HEK293T (cell line): ENCODE measurements around the gene PPIL6.

Experiments
- CTCF ChIA-PET: fragments of 350-600 bp; formaldehyde crosslinking; extraction: SDS; loops from one replicate; lab custom pipeline; 2021; ENCODE audit warnings: antibody characterized with exemption, inconsistent platforms; lab: Yijun Ruan, JAX
- POLR2A ChIA-PET: fragments of 350-600 bp; formaldehyde crosslinking; extraction: SDS; loops from one replicate; lab custom pipeline; 2020; ENCODE audit warnings: antibody characterized with exemption, inconsistent platforms; lab: Yijun Ruan, JAX
- DNase-seq: peaks from one replicate; pipeline ENCODE4 v3.0.0; 2012; ENCODE audit warnings: mixed read lengths; ENCODE audit errors: extremely low spot score
- ARNT ChIP-seq: fragments of 450-650 bp; IDR thresholded peaks from 2 replicates; pipeline ENCODE4 v1.6.1; 2017; ENCODE audit warnings: mild to moderate bottlenecking
- BHLHE40 ChIP-seq: fragments of 450-650 bp; IDR thresholded peaks from 2 replicates; pipeline ENCODE4 v1.6.1; 2016; ENCODE audit warnings: mild to moderate bottlenecking, moderate library complexity, borderline replicate concordance
- CTBP1 ChIP-seq: fragments of 450-650 bp; IDR thresholded peaks from 2 replicates; pipeline ENCODE4 v1.6.1; 2016; ENCODE audit warnings: borderline replicate concordance
- ELF4 ChIP-seq: fragments of 450-650 bp; IDR thresholded peaks from 2 replicates; pipeline ENCODE4 v1.6.1; 2017; ENCODE audit warnings: antibody characterized with exemption
- FOXA1 ChIP-seq: fragments of 450-650 bp; IDR thresholded peaks from 2 replicates; pipeline ENCODE4 v1.6.1; 2016; ENCODE audit warnings: mild to moderate bottlenecking
- FOXK2 ChIP-seq: fragments of 450-650 bp; IDR thresholded peaks from 2 replicates; pipeline ENCODE4 v1.6.1; 2016; ENCODE audit warnings: mild to moderate bottlenecking
- FOXM1 ChIP-seq: fragments of 450-650 bp; IDR thresholded peaks from 2 replicates; pipeline ENCODE4 v1.6.1; 2017; ENCODE audit warnings: mild to moderate bottlenecking, borderline replicate concordance
- HDGF ChIP-seq: fragments of 450-650 bp; IDR thresholded peaks from 2 replicates; pipeline ENCODE4 v1.6.1; 2017; ENCODE audit warnings: antibody characterized with exemption, borderline replicate concordance
- L3MBTL2 ChIP-seq: fragments of 450-650 bp; conservative IDR thresholded peaks from 2 replicates; pipeline ENCODE4 v1.6.1; 2016; ENCODE audit warnings: mild to moderate bottlenecking
- LEF1 ChIP-seq: fragments of 450-650 bp; IDR thresholded peaks from 2 replicates; pipeline ENCODE4 v1.6.1; 2017; ENCODE audit warnings: mild to moderate bottlenecking, borderline replicate concordance
- NFRKB ChIP-seq: fragments of 450-650 bp; IDR thresholded peaks from 2 replicates; pipeline ENCODE4 v1.6.1; 2016; ENCODE audit warnings: mild to moderate bottlenecking, moderate library complexity
- PKNOX1 ChIP-seq: fragments of 450-650 bp; IDR thresholded peaks from 2 replicates; pipeline ENCODE4 v1.6.1; 2016
- SP1 ChIP-seq: fragments of 450-650 bp; IDR thresholded peaks from 2 replicates; pipeline ENCODE4 v1.6.1; 2017
- SUZ12 ChIP-seq: fragments of 450-650 bp; IDR thresholded peaks from 2 replicates; pipeline ENCODE4 v1.6.1; 2016; ENCODE audit warnings: mild to moderate bottlenecking
- TARDBP ChIP-seq: fragments of 450-650 bp; IDR thresholded peaks from 2 replicates; pipeline ENCODE4 v1.6.1; 2016
- ZNF384 ChIP-seq: fragments of 450-650 bp; IDR thresholded peaks from 2 replicates; pipeline ENCODE4 v1.6.1; 2016

Gene PPIL6

GRCh38 chr6:109457562-109457996 lies 17.2 kb upstream of the PPIL6 start:
- ChIA-PET CTCF (no interaction called here), POLR2A (interaction anchor here (1.3 to 6.2 kb wide), 3 partner anchors 9 to 25 kb away, joined by 3 to 39 read pairs (median 4); partner anchors contain the start of genes PPIL6, SMPD2 and ZBTB24)
- no peak for TF ChIP-seq SUZ12
- no peak for TF ChIP-seq ELF4
- TF ChIP-seq NFRKB: no peak
- TF ChIP-seq PKNOX1: peak; percentile 33; the same call in 1 of the 2 replicates
- TF ChIP-seq BHLHE40: no peak
- no peak for TF ChIP-seq TARDBP
- no peak for TF ChIP-seq FOXM1
- DNase-seq: no peak

- CTCF ChIA-PET: interaction anchor here (0.9 kb wide), 1 partner anchor 16 kb away, joined by 4 read pairs; the partner anchor contains the start of genes PPIL6 and SMPD2
- POLR2A ChIA-PET: interaction anchor here (1.3 to 6.2 kb wide), 4 partner anchors 8 to 26 kb away, joined by 3 to 39 read pairs (median 5); partner anchors contain the start of genes PPIL6, SMPD2 and ZBTB24
- no peak for TF ChIP-seq PKNOX1
- no peak for TF ChIP-seq ARNT
- TF ChIP-seq FOXA1: no peak
- no peak for TF ChIP-seq HDGF
- no peak for TF ChIP-seq FOXK2
- TF ChIP-seq TARDBP: no peak
- no peak for TF ChIP-seq FOXM1
- TF ChIP-seq CTBP1: no peak
- TF ChIP-seq L3MBTL2: no peak
- TF ChIP-seq LEF1: no peak
- TF ChIP-seq ELF4: no peak
- no peak for TF ChIP-seq SUZ12
- TF ChIP-seq SP1: no peak
- no peak for TF ChIP-seq BHLHE40
- DNase-seq: no peak
These were observed 16.5 kb upstream of the PPIL6 start for GRCh38 chr6:109456710-109457561.

- CTCF ChIA-PET: no interaction called here
- TF ChIP-seq PKNOX1 (no peak), NFRKB (no peak), ELF4 (no peak), FOXM1 (no peak), FOXK2 (no peak), ZNF384 (no peak)
- DNase-seq: no peak
- POLR2A ChIA-PET: interaction anchor here (1.4 to 6.2 kb wide), 3 partner anchors 10 to 26 kb away, joined by 4 to 39 read pairs (median 6); partner anchors contain the start of genes PPIL6, SMPD2 and ZBTB24
These were observed 15.7 kb upstream of the PPIL6 start for GRCh38 chr6:109456111-109456583.

- peak; percentile 58 for DNase-seq
- TF ChIP-seq ELF4 (no peak), HDGF (no peak), ARNT (no peak), ZNF384 (no peak), SUZ12 (no peak), FOXA1 (no peak), TARDBP (no peak), CTBP1 (no peak)
- POLR2A ChIA-PET: interaction anchor here (1.9 to 6.2 kb wide), 2 partner anchors 10 to 13 kb away, joined by 6 to 39 read pairs; partner anchors contain the start of genes PPIL6 and SMPD2
- CTCF ChIA-PET: no interaction called here
These were observed 15.1 kb upstream of the PPIL6 start, which contains the start of gene MICAL1 for GRCh38 chr6:109455437-109456110. MICAL1 (minus strand) TSS chr6:109455772; CDS start chr6:109454196, 1,576 bp downstream.

GRCh38 chr6:109454496-109455436 lies 14.3 kb upstream of the PPIL6 start:
- ChIA-PET POLR2A (interaction anchor here (1.3 to 6.2 kb wide), 2 partner anchors 13 to 28 kb away, joined by 3 to 39 read pairs; partner anchors contain the start of genes PPIL6, SMPD2 and ZBTB24), CTCF (interaction anchor here (1.4 to 1.5 kb wide), 2 partner anchors 12 to 13 kb away, joined by 3 to 5 read pairs; no protein-coding TSS in a partner anchor)
- no peak for TF ChIP-seq CTBP1
- no peak for TF ChIP-seq TARDBP
- TF ChIP-seq FOXM1: no peak
- no peak for TF ChIP-seq BHLHE40
- no peak for TF ChIP-seq NFRKB
- no peak for TF ChIP-seq ARNT
- no peak for TF ChIP-seq SP1
- no peak for TF ChIP-seq HDGF
- no peak for TF ChIP-seq FOXK2
- no peak for TF ChIP-seq LEF1
- no peak for TF ChIP-seq ELF4
- no peak for TF ChIP-seq FOXA1
- TF ChIP-seq ZNF384: no peak
- TF ChIP-seq PKNOX1: no peak
- TF ChIP-seq SUZ12: no peak
- no peak for TF ChIP-seq L3MBTL2
- no peak for DNase-seq
